PC-3 (cell line): ENCODE measurements around the gene CTNNA3.

Experiments used
- EZH2phosphoT487 ChIP-seq: fragments of 300-600 bp; sonication (generic); IDR thresholded peaks from 2 replicates; pipeline ENCODE4 v1.6.1; 2018; ENCODE audit warnings: mild to moderate bottlenecking, antibody characterized with exemption, low read length, borderline replicate concordance
- TF ChIP-seq, protein P1 (sequence below): fragments of 300-600 bp; sonication (generic); conservative IDR thresholded peaks from 2 replicates; pipeline ENCODE4 v1.5.1; 2017; ENCODE audit warnings: antibody characterized with exemption, low read depth, mild to moderate bottlenecking, low read length

DNA sequence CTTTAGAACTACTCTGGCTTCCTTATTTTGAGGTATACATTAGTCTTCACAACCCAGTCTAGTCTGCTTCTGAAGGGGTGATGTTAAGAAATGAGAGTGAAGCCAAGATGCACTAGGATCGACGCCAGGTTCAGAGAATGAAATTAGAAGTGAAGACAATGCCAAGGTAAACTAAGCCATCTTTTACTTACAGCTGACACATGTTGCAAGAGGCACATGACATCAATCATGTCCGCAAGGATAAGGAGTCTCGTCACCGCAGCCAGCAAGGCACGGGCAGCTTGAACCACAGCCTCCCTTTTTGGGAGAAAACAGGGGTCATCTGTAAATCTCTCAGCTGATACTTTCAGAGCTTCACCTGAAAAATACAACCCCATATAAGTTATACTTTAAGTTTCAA is 156.7 kb downstream of the CTNNA3 start:
- TF ChIP-seq, protein P1, sequence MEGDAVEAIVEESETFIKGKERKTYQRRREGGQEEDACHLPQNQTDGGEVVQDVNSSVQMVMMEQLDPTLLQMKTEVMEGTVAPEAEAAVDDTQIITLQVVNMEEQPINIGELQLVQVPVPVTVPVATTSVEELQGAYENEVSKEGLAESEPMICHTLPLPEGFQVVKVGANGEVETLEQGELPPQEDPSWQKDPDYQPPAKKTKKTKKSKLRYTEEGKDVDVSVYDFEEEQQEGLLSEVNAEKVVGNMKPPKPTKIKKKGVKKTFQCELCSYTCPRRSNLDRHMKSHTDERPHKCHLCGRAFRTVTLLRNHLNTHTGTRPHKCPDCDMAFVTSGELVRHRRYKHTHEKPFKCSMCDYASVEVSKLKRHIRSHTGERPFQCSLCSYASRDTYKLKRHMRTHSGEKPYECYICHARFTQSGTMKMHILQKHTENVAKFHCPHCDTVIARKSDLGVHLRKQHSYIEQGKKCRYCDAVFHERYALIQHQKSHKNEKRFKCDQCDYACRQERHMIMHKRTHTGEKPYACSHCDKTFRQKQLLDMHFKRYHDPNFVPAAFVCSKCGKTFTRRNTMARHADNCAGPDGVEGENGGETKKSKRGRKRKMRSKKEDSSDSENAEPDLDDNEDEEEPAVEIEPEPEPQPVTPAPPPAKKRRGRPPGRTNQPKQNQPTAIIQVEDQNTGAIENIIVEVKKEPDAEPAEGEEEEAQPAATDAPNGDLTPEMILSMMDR = no peak
- TF ChIP-seq EZH2phosphoT487 = no peak
